GM18502 (cell line): Measurements from ENCODE around the gene SPATA25.
"Not testable (repeated sequence)": the region's sequence is repeated elsewhere in the genome, so short reads cannot be mapped to it uniquely, and the experiment has no call there.

Experiments used
- ATAC-seq: cut with Tn5 transposase; IDR thresholded peaks from one replicate; pipeline ENCODE4 v1.9.1; 2021; ENCODE audit warnings: mild to moderate bottlenecking; ENCODE audit not compliant: unreplicated experiment, poor library complexity

Gene SPATA25

GRCh38 chr20:45917790-45918141 is 30.3 kb upstream of the SPATA25 start:
- no peak for ATAC-seq

GRCh38 chr20:45913116-45913515 is 25.7 kb upstream of the SPATA25 start:
- ATAC-seq, result no peak

- no peak for ATAC-seq
Observed at GRCh38 chr20:45912344-45912682, 24.9 kb upstream of the SPATA25 start.

DNA sequence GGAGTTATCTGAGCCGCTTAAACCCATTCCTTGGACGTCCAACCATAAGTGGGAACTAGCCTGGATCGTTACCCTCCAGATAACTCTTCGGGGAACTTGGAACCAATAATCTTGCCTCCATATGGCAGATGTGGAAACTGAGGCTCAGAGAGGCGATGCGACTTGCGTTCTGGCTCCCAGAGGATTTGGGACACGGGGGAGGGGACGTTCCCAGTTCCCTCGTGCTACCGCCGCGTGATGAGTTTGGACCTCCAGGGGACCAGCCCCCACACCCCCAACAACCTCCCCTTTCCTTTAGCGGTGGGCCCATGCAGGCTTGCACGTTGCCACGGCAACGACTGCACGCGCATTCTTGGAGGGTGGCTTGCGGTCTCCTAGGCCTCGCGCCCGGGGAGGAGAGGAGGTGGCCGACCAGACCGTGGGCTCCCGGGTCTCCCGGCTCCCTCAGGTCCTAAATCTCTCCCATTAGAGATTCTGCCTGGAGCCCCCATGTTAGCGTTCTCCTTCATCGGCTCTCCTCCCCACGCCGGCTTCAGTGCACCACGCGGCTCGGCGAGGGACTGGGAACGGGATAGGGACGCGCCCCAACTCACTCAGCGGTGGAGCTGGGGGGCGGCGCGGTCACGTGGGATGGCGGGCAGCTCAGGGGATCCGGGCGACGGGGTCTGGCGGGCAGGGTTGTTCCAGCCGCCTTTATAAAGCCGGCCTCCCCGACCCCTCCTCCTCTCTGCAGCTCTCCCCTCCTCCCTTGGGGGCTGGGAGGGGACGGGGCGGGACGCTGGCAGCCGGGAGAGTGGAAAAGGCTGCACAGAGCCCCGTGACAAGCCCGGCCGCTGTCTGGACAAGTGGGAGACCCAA is 24.3 kb upstream of the SPATA25 start, which contains the start of gene PLTP:
TSS of gene PLTP (minus strand) at position 670 of the 858 bp plus-strand sequence. CDS start 703 bp downstream, outside the sequence.
- no peak for ATAC-seq

- peak; percentile 93 for ATAC-seq
Observed at GRCh38 chr20:45910670-45911485, 23.5 kb upstream of the SPATA25 start.

GRCh38 chr20:45909817-45910669 is 22.6 kb upstream of the SPATA25 start:
- no peak for ATAC-seq

GRCh38 chr20:45909336-45909808 is 21.9 kb upstream of the SPATA25 start:
- no peak for ATAC-seq

- no peak for ATAC-seq
Observed at GRCh38 chr20:45908084-45908483, 20.7 kb upstream of the SPATA25 start.

GRCh38 chr20:45907219-45907948 is 20.0 kb upstream of the SPATA25 start:
- ATAC-seq, result no peak

GRCh38 chr20:45905505-45906079 is 18.2 kb upstream of the SPATA25 start:
- no peak for ATAC-seq

DNA sequence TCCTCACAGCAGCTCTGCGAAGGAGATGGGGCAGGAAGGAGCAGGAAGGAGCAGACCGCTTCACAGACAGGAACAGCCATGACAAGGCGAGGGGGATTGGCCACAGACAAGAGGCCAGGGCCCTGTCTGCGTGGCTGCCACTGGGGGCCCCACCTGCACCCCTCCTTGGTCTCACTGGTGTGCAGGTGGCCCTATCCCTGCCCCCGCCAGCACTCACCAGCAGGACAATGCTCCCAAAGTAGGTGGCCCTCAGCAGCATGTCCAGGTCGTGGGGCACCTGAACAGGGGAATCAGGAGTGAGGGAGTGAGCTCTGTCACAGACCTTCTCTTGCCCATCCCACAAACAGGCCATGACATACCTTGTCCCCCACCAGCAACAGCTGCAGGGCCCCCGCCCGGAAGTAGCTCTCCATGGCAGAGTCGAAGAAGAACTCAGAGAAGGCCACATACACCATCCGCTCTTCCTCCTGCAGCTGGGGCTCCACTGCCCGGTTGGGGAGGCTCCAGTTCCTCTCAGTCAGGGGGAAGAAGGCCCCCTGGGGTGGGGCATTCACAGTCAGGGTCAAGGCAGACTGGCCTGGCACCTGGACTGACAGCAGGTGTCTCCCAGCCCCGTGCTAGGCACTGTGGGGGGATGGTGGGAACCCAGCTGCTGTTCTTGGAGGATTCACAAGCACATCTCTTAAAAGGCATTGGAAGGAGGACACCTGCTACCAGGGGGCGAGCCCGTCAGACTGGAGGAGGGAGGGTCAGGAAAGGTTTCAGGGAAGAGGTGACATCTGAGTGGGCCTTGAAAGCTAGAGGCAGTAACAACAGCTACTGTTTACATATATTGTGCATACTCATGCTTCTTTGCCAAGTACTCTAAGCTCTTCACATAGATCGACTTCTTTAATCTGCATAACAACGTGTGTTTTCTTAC is 17.4 kb upstream of the SPATA25 start:
- no peak for ATAC-seq

DNA sequence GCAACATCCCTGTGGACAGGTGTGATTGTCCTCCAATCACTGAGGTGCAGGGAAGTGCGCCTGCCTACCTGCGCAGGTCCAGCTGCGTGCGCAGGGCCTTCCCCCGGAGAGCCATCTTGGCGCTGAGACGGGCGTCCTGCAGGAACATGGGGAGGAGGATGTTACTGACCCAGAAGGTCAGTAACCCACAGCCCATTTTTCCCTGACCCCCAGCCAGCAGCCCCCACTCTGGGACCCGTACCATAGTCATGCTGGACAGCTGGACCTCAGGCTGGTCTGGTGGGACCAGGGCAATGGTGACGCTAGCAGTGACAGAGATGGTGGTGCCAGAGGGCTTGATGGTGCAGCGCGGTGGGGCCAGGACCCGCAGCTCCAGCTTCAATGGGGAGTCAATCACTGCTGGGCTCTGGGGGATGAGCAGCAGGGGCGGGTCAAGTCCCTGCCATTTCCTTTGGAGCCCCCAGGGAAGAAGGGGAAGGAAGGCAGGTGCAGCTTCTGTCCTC is 14.8 kb upstream of the SPATA25 start:
- no peak for ATAC-seq

GRCh38 chr20:45901332-45901731 is 13.9 kb upstream of the SPATA25 start:
- not testable (repeated sequence) for ATAC-seq

- ATAC-seq, result no peak
Observed at GRCh38 chr20:45899046-45899835, 11.8 kb upstream of the SPATA25 start.

GRCh38 chr20:45898285-45898684 is 10.9 kb upstream of the SPATA25 start:
- ATAC-seq, result no peak

DNA sequence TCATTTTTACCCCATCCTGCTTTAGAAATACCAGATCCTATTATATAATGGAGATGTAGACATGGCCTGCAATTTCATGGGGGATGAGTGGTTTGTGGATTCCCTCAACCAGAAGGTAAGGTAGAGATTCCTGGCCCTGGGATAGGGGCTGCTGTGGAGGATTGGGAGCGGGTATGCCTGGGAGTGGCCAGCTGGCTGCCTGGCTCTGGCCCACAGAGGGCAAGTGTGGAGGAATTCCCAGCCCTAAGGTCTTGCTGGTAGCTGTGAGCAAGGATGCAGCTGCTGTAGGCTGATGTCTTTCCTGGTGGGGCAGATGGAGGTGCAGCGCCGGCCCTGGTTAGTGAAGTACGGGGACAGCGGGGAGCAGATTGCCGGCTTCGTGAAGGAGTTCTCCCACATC is 10.3 kb upstream of the SPATA25 start:
- ATAC-seq, result no peak

DNA sequence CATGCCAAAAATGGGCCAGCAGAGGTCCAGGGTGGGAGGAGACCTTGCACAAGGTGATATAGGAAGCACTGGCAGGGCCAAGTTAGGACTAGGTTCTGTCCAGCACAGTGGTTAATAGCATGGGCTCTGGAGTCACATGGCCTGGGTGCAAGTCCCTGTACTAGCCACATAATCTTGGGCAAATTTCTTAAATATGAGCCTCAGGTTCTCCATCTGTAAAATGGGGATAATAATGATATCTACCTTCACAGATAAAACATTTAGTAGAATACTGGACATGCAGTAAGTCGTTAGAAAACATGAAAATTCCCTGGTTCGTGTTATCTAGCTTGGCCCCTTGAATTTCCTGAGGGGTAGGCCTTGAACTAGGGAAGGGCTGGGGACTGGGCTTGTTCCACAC is 9.9 kb upstream of the SPATA25 start:
- ATAC-seq, result no peak
